ENCODE results near the gene EPB41L4A. TPM values are rescaled to one million over a fixed set of nuclear protein-coding genes. Genes with fewer than 3 reads are reported as not detected.
"Not testable (repeated sequence)": the region's sequence is repeated elsewhere in the genome, so short reads cannot be mapped to it uniquely, and the experiment has no call there.

Gene EPB41L4A
- total RNA-seq, 1 experiment from 2014 or later: 0.87 TPM

- POLR2A ChIA-PET: no interaction called here
- intact Hi-C loops (cut with micrococcal nuclease; ENCODE audit: unreplicated experiment): no loop called here
- no peak for ATAC-seq
These were observed 51.7 kb downstream of the EPB41L4A start for GRCh38 chr5:112367400-112367799.

GRCh38 chr5:112366987-112367386 is 52.1 kb downstream of the EPB41L4A start:
- Histone ChIP-seq H3K27me3 (ENCODE audit: control insufficient read depth, insufficient read depth, low read length) (no peaks in the 10 kb centered on the region), H3K4me3 (ENCODE audit: low read depth in 2 of 2, low read length in 2 of 2) (no peak overlapping the region), H3K27ac (ENCODE audit: low read length) (no peak overlapping the region), H3K9me3 (ENCODE audit: control insufficient read depth, insufficient read depth, low read depth, low read length) (no peaks in the 10 kb centered on the region), H3K4me1 (ENCODE audit: control insufficient read depth, insufficient read depth, low read length) (no peaks in the 10 kb centered on the region), H3K36me3 (ENCODE audit: control insufficient read depth, insufficient read depth, low read length) (no peaks in the 10 kb centered on the region)
- peak; percentile 50 for TF ChIP-seq CTCF (IDR thresholded peaks at IDR 0.05)
- TF ChIP-seq SIN3A (IDR thresholded peaks at IDR 0.05; ENCODE audit: borderline replicate concordance, insufficient read depth, low read depth, low read length): no peak
- ATAC-seq: peak; percentile 69
- in situ Hi-C loops (cut with HindIII; ENCODE audit: low pct_unique_long_range_greater_than_20kb, low sequenced_read_pairs) (no loop called here), intact Hi-C loops (cut with micrococcal nuclease; ENCODE audit: unreplicated experiment) (no loop called here)
- ChIA-PET CTCF (no interaction called here), POLR2A (no interaction called here)
- DNase-seq (ENCODE audit: low read depth, low spot score): no peak
- no TSS peak for BruUV-seq (replicated peaks)

More at GRCh38 chr5:112367400-112367799, 51.7 kb downstream of the EPB41L4A start:
- H3K4me1 ChIP-seq (ENCODE audit: control insufficient read depth, insufficient read depth, low read length): no peaks in the 10 kb centered on the region
- H3K36me3 ChIP-seq (ENCODE audit: control insufficient read depth, insufficient read depth, low read length): no peaks in the 10 kb centered on the region
- H3K9me3 ChIP-seq (ENCODE audit: control insufficient read depth, insufficient read depth, low read depth, low read length): no peaks in the 10 kb centered on the region
- H3K27ac ChIP-seq (ENCODE audit: low read length): no peak overlapping the region
- in situ Hi-C loops (cut with HindIII; ENCODE audit: low pct_unique_long_range_greater_than_20kb, low sequenced_read_pairs): no loop called here
- no peak for TF ChIP-seq CTCF (IDR thresholded peaks at IDR 0.05)
- TF ChIP-seq SIN3A (IDR thresholded peaks at IDR 0.05; ENCODE audit: borderline replicate concordance, insufficient read depth, low read depth, low read length): no peak
- TF ChIP-seq TCF7L2 (IDR thresholded peaks at IDR 0.05; ENCODE audit: low read depth, low read length): no peak
- no peak for TF ChIP-seq REST (IDR thresholded peaks at IDR 0.05; ENCODE audit: insufficient read depth in 1 of 2, low read depth in 2 of 2, low read length in 1 of 2)
- no peak for TF ChIP-seq POLR2AphosphoS5 (IDR thresholded peaks at IDR 0.05; ENCODE audit: low read depth, low read length)
- DNase-seq (ENCODE audit: low read depth, low spot score): no peak
- H3K4me3 ChIP-seq (ENCODE audit: low read depth in 2 of 2, low read length in 2 of 2): no peak overlapping the region
- BruUV-seq (replicated peaks): no TSS peak
- no peaks in the 10 kb centered on the region for H3K27me3 ChIP-seq (ENCODE audit: control insufficient read depth, insufficient read depth, low read length)
- CTCF ChIA-PET: no interaction called here

GRCh38 chr5:112360740-112361139 is 58.3 kb downstream of the EPB41L4A start:
- in situ Hi-C loops (cut with HindIII; ENCODE audit: low pct_unique_long_range_greater_than_20kb, low sequenced_read_pairs); POLR2A ChIA-PET; H3K27me3 ChIP-seq (ENCODE audit: control insufficient read depth, insufficient read depth, low read length): not testable (repeated sequence)

More at GRCh38 chr5:112360740-112361139, 58.3 kb downstream of the EPB41L4A start:
- BruUV-seq (replicated peaks); intact Hi-C loops (cut with micrococcal nuclease; ENCODE audit: unreplicated experiment); H3K4me1 ChIP-seq (ENCODE audit: control insufficient read depth, insufficient read depth, low read length); CTCF ChIA-PET; DNase-seq (ENCODE audit: low read depth, low spot score); H3K36me3 ChIP-seq (ENCODE audit: control insufficient read depth, insufficient read depth, low read length); H3K9me3 ChIP-seq (ENCODE audit: control insufficient read depth, insufficient read depth, low read depth, low read length); H3K27ac ChIP-seq (ENCODE audit: low read length); ATAC-seq; H3K4me3 ChIP-seq (ENCODE audit: low read depth in 2 of 2, low read length in 2 of 2): not testable (repeated sequence)
